ENCODE data around the gene DLEC1. TPM values are rescaled to one million over a fixed set of nuclear protein-coding genes. Genes with fewer than 3 reads are reported as not detected.
A peak's percentile ranks its signal among the peaks of the same experiment; 100 is the strongest.

The DLEC1 gene
- total and polyA plus RNA-seq, 2 of the 4 experiments (the other 2 are of a cell fraction), result 0.03 TPM; not detected in 1

- Histone ChIP-seq H2BK5ac (ENCODE audit: low read depth, low read length, poor library complexity, severe bottlenecking) (no peak overlapping the region), H3K9ac (ENCODE audit: low read depth, low read length) (no peak overlapping the region), H3K9me1 (ENCODE audit: insufficient read depth, low read length) (peaks cover 18% of the 10 kb centered on the region), H4K5ac (ENCODE audit: low read depth, low read length) (no peak overlapping the region), H2AK5ac (ENCODE audit: low read depth, low read length) (no peak overlapping the region), H3K27me3 (ENCODE audit: control insufficient read depth, insufficient read depth, low read length) (no peaks in the 10 kb centered on the region), H3K36me3 (ENCODE audit: control insufficient read depth, insufficient read depth, low read length) (peaks cover 16% of the 10 kb centered on the region), H3K27ac (ENCODE audit: insufficient read depth, low read length) (no peak overlapping the region), H3K4ac (ENCODE audit: low read depth, low read length) (no peak overlapping the region), H3K4me3 (ENCODE audit: insufficient read depth, low read depth, low read length) (no peak overlapping the region), H3K4me2 (ENCODE audit: low read depth, low read length) (no peak overlapping the region), H3K79me1 (ENCODE audit: low read depth in 1 of 2, low read length in 2 of 2) (peaks cover 0 to 22% of the 10 kb centered on the region in 2 experiments; a peak in 3 of 4 replicates), H4K91ac (ENCODE audit: insufficient read depth, low read depth, low read length) (no peak overlapping the region), H3K9me3 (ENCODE audit: control insufficient read depth, insufficient read depth, low read length) (peaks cover 3% of the 10 kb centered on the region; the same call in 1 of the 2 replicates), H2AFZ (replicated peaks; ENCODE audit: low read length, poor library complexity) (peak overlapping the region; percentile 5), H2BK120ac (ENCODE audit: low read depth, low read length) (no peak overlapping the region), H4K20me1 (ENCODE audit: insufficient read depth, low read length) (no peaks in the 10 kb centered on the region; the same call in none of the 2 replicates), H2BK15ac (ENCODE audit: low read depth, low read length) (no peak overlapping the region), H2BK20ac (ENCODE audit: low read depth, low read length) (no peak overlapping the region), H3K14ac (replicated peaks; ENCODE audit: low read depth, low read length) (no peak overlapping the region), H3K4me1 (ENCODE audit: control insufficient read depth, insufficient read depth, low read length) (peaks cover 2% of the 10 kb centered on the region; the same call in 1 of the 2 replicates), H3K56ac (ENCODE audit: extremely low read depth, insufficient read depth, low read length) (no peak overlapping the region), H3K23ac (ENCODE audit: low read depth, low read length) (no peak overlapping the region), H3K18ac (ENCODE audit: low read depth, low read length) (no peak overlapping the region), H2AK9ac (replicated peaks; ENCODE audit: low read depth, low read length, poor library complexity) (no peak overlapping the region), H4K8ac (ENCODE audit: low read depth in 2 of 2, low read length in 2 of 2) (no peak overlapping the region)
- ChIA-PET POLR2A (ENCODE audit: unreplicated experiment) (interaction anchor here (0.6 kb wide), 1 partner anchor 566 kb away, joined by 3 read pairs; no protein-coding TSS in a partner anchor), CTCF (no interaction called here)
- WGBS, 2 experiments (ENCODE audit: extremely low coverage in 2 of 2, insufficient read length in 1 of 2), result 89% methylated on average over 2 of the region's 4 CpGs; no CpG with 5 or more reads in 1 of the 2 experiments
- no peak for TF ChIP-seq CEBPB (IDR thresholded peaks at IDR 0.05; ENCODE audit: low read depth, low read length)
- TF ChIP-seq, protein P1, sequence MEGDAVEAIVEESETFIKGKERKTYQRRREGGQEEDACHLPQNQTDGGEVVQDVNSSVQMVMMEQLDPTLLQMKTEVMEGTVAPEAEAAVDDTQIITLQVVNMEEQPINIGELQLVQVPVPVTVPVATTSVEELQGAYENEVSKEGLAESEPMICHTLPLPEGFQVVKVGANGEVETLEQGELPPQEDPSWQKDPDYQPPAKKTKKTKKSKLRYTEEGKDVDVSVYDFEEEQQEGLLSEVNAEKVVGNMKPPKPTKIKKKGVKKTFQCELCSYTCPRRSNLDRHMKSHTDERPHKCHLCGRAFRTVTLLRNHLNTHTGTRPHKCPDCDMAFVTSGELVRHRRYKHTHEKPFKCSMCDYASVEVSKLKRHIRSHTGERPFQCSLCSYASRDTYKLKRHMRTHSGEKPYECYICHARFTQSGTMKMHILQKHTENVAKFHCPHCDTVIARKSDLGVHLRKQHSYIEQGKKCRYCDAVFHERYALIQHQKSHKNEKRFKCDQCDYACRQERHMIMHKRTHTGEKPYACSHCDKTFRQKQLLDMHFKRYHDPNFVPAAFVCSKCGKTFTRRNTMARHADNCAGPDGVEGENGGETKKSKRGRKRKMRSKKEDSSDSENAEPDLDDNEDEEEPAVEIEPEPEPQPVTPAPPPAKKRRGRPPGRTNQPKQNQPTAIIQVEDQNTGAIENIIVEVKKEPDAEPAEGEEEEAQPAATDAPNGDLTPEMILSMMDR (conservative IDR thresholded peaks at IDR 0.05; ENCODE audit: low read depth, low read length), result no peak
- TF ChIP-seq FOS (IDR thresholded peaks at IDR 0.05; ENCODE audit: low read depth, low read length), result no peak
- TF ChIP-seq SMC3 (IDR thresholded peaks at IDR 0.05; ENCODE audit: low read depth, low read length), result no peak
- no peak for TF ChIP-seq USF2 (IDR thresholded peaks at IDR 0.05; ENCODE audit: low read depth, low read length)
- no peak for TF ChIP-seq MAZ (IDR thresholded peaks at IDR 0.05; ENCODE audit: borderline replicate concordance, low read depth, low read length)
- no peak for TF ChIP-seq NFE2L2 (IDR thresholded peaks at IDR 0.05; ENCODE audit: low read depth, low read length)
- TF ChIP-seq ELK1 (IDR thresholded peaks at IDR 0.05; ENCODE audit: borderline replicate concordance, low read depth, low read length), result no peak
- no peak for TF ChIP-seq RCOR1 (IDR thresholded peaks at IDR 0.05; ENCODE audit: insufficient replicate concordance, low read length)
- no peak for TF ChIP-seq RFX5 (IDR thresholded peaks at IDR 0.05; ENCODE audit: low read depth, low read length)
- TF ChIP-seq POLR2A (IDR thresholded peaks at IDR 0.05; ENCODE audit: low read depth, low read length), result no peak
- no peak for TF ChIP-seq CHD1 (IDR thresholded peaks at IDR 0.05; ENCODE audit: low read depth, low read length)
- dilution Hi-C loops (cut with HindIII; ENCODE audit: low sequenced_read_pairs, unreplicated experiment) (no loop called here), intact Hi-C loops (cut with micrococcal nuclease) (no loop called here), in situ Hi-C loops (cut with MboI; ENCODE audit: low sequenced_read_pairs) (no loop called here)
- no TSS peak for BruUV-seq (replicated peaks)
- ATAC-seq (ENCODE audit: low read depth) (no peak), DNase-seq (no peak)
Observed at GRCh38 chr3:38021196-38021595, 17.8 kb upstream of the DLEC1 start.
